ENCODE data around the gene MYBPC3. TPM values are rescaled to one million over a fixed set of nuclear protein-coding genes. Genes with fewer than 3 reads are reported as not detected.

The MYBPC3 gene
- total and polyA plus RNA-seq, 2 donors (not counting 3 experiments of a cell fraction or from before 2014, with no cell fraction given) = not detected

GRCh38 chr11:47342036-47342803 is 10.3 kb downstream of the MYBPC3 start:
- Histone ChIP-seq H3K36me3 (ENCODE audit: control insufficient read depth in 2 of 2, extremely low read depth in 1 of 2, insufficient read depth in 2 of 2, low read length in 2 of 2) (no peaks in the 10 kb centered on the region), H3K4me3 (replicated peaks in 1 of 3; ENCODE audit: insufficient read depth in 1 of 3, low read depth in 1 of 3, low read length in 3 of 3) (no peak overlapping the region), H3K27me3 (ENCODE audit: control insufficient read depth in 2 of 2, insufficient read depth in 2 of 2, low read length in 2 of 2) (no peaks in the 10 kb centered on the region), H4K20me1 (replicated peaks; ENCODE audit: control insufficient read depth, extremely low read depth, insufficient read depth, low read length) (no peaks in the 10 kb centered on the region), H3K79me2 (ENCODE audit: control insufficient read depth, insufficient read depth, low read length) (no peaks in the 10 kb centered on the region), H2AFZ (ENCODE audit: low read depth, low read length) (no peak overlapping the region), H3K27ac (ENCODE audit: insufficient read depth, low read depth, low read length) (no peak overlapping the region), H3K4me1 (ENCODE audit: control insufficient read depth, extremely low read depth, insufficient read depth, low read length) (no peaks in the 10 kb centered on the region), H3K9ac (replicated peaks; ENCODE audit: extremely low read depth, insufficient read depth, low read length) (no peak overlapping the region), H3K9me3 (replicated peaks; ENCODE audit: control insufficient read depth, insufficient read depth, low read length) (no peaks in the 10 kb centered on the region), H3K4me2 (ENCODE audit: insufficient read depth, low read length) (no peak overlapping the region), H3K9me1 (replicated peaks; ENCODE audit: control insufficient read depth, extremely low read depth, insufficient read depth, low read length) (no peaks in the 10 kb centered on the region)
- ChIA-PET CTCF (interaction anchor here (1.3 to 2.4 kb wide), 2 partner anchors 12 to 32 kb away, joined by 3 to 9 read pairs; no protein-coding TSS in a partner anchor), POLR2A (no interaction called here)
- dilution Hi-C loops (cut with MboI; ENCODE audit: extremely low pct_ligation_motif_present, low sequenced_read_pairs) = no loop called here
- intact Hi-C loops (cut with micrococcal nuclease) = no loop called here
- DNase-seq (ENCODE audit: low read depth, low spot score) = no peak
- no TSS peak for BruUV-seq (replicated peaks)
- no peak for TF ChIP-seq GATA2 (IDR thresholded peaks at IDR 0.05; ENCODE audit: insufficient read depth, insufficient read length, low read depth, low read length)
- no peak for TF ChIP-seq POLR2A (IDR thresholded peaks at IDR 0.05; ENCODE audit: low read depth, low read length)
- no peak for TF ChIP-seq JUN (IDR thresholded peaks at IDR 0.05; ENCODE audit: borderline replicate concordance, insufficient read depth, insufficient read length, low read depth)
- no peak for TF ChIP-seq MAX (IDR thresholded peaks at IDR 0.05; ENCODE audit: insufficient read depth, insufficient read length)
- no peak for TF ChIP-seq MYC (IDR thresholded peaks at IDR 0.05; ENCODE audit: low read depth, low read length)
- no peak for TF ChIP-seq POLR2AphosphoS5 (IDR thresholded peaks at IDR 0.05; ENCODE audit: insufficient read depth, low read depth, low read length)
- TF ChIP-seq EZH2 (IDR thresholded peaks at IDR 0.05; ENCODE audit: borderline replicate concordance, low read depth, low read length, severe bottlenecking) = no peak
- no peak for TF ChIP-seq FOS (IDR thresholded peaks at IDR 0.05; ENCODE audit: borderline replicate concordance, insufficient read depth, low read length)
- no peak for TF ChIP-seq CTCF (IDR thresholded peaks at IDR 0.05; ENCODE audit: extremely low read depth in 1 of 2, insufficient read depth in 1 of 2, low read depth in 1 of 2, low read length in 2 of 2)
- no peak for FAIRE-seq

Measured in endothelial cell of umbilical vein (primary cell).